ENCODE data around the gene ADAMTSL1. TPM values are rescaled to one million over a fixed set of nuclear protein-coding genes. Genes with fewer than 3 reads are reported as not detected.
A peak's percentile ranks its signal among the peaks of the same experiment; 100 is the strongest.

The ADAMTSL1 gene
- total RNA-seq, 1 donor from 2014 or later: 12.6 TPM

GRCh38 chr9:18909140-18910018, 435.4 kb downstream of the ADAMTSL1 start:
- TF ChIP-seq CTCF (IDR thresholded peaks at IDR 0.05; ENCODE audit: insufficient read depth, low read depth, low read length) (no peak), EZH2 (IDR thresholded peaks at IDR 0.05; ENCODE audit: insufficient read depth, low read length) (no peak)
- Mint-ChIP-seq H3K4me3 (ENCODE audit: unreplicated experiment) (no peak overlapping the region), H3K36me3 (ENCODE audit: low read depth, unreplicated experiment) (no peaks in the 10 kb centered on the region), H3K27me3 (ENCODE audit: low read depth, unreplicated experiment) (no peaks in the 10 kb centered on the region), H3K9me3 (ENCODE audit: unreplicated experiment) (no peaks in the 10 kb centered on the region), H3K27ac (ENCODE audit: unreplicated experiment) (no peak overlapping the region), H3K4me1 (ENCODE audit: low read depth, unreplicated experiment) (peaks cover 32% of the 10 kb centered on the region)
- no peaks in the 10 kb centered on the region for H4K20me1 ChIP-seq (ENCODE audit: insufficient read depth, low read length)
- no peaks in the 10 kb centered on the region for H3K9me3 ChIP-seq (ENCODE audit: insufficient read depth, low read depth, low read length)
- no peaks in the 10 kb centered on the region for H3K79me2 ChIP-seq (ENCODE audit: insufficient read depth, low read length)
- H3K9ac ChIP-seq (ENCODE audit: low read length): no peak overlapping the region
- no peak overlapping the region for H3K27ac ChIP-seq (ENCODE audit: low read depth, low read length)
- no peaks in the 10 kb centered on the region for H3K27me3 ChIP-seq (ENCODE audit: insufficient read depth, low read length)
- DNase-seq (ENCODE audit: low read depth) (no peak), FAIRE-seq (no peak)
- H3K36me3 ChIP-seq (ENCODE audit: insufficient read depth, low read length): peaks cover 11% of the 10 kb centered on the region
- no peak overlapping the region for H2AFZ ChIP-seq (ENCODE audit: low read depth, low read length)
- no peak overlapping the region for H3K4me2 ChIP-seq (ENCODE audit: low read length)
- H3K4me3 ChIP-seq (ENCODE audit: insufficient read depth, low read depth, low read length): no peak overlapping the region
- H3K4me1 ChIP-seq (ENCODE audit: insufficient read depth, low read length): peaks cover 44% of the 10 kb centered on the region

GRCh38 chr9:18910435-18910834, 436.5 kb downstream of the ADAMTSL1 start:
- H3K27me3 ChIP-seq (ENCODE audit: insufficient read depth, low read length): no peaks in the 10 kb centered on the region
- H3K4me2 ChIP-seq (ENCODE audit: low read length): peak overlapping the region; percentile 18
- H3K4me1 ChIP-seq (ENCODE audit: insufficient read depth, low read length): peaks cover 34% of the 10 kb centered on the region
- no peak overlapping the region for H3K27ac ChIP-seq (ENCODE audit: low read depth, low read length)
- H2AFZ ChIP-seq (ENCODE audit: low read depth, low read length): no peak overlapping the region
- DNase-seq (ENCODE audit: low read depth) (peak; percentile 65), FAIRE-seq (no peak)
- TF ChIP-seq EZH2 (IDR thresholded peaks at IDR 0.05; ENCODE audit: insufficient read depth, low read length): no peak
- TF ChIP-seq CTCF (IDR thresholded peaks at IDR 0.05; ENCODE audit: insufficient read depth, low read depth, low read length): no peak
- Mint-ChIP-seq H3K4me3 (ENCODE audit: unreplicated experiment) (no peak overlapping the region), H3K27ac (ENCODE audit: unreplicated experiment) (no peak overlapping the region), H3K27me3 (ENCODE audit: low read depth, unreplicated experiment) (no peaks in the 10 kb centered on the region), H3K36me3 (ENCODE audit: low read depth, unreplicated experiment) (no peaks in the 10 kb centered on the region), H3K4me1 (ENCODE audit: low read depth, unreplicated experiment) (peaks cover 27% of the 10 kb centered on the region), H3K9me3 (ENCODE audit: unreplicated experiment) (no peaks in the 10 kb centered on the region)
- no peaks in the 10 kb centered on the region for H3K79me2 ChIP-seq (ENCODE audit: insufficient read depth, low read length)
- H4K20me1 ChIP-seq (ENCODE audit: insufficient read depth, low read length): no peaks in the 10 kb centered on the region
- peaks cover 11% of the 10 kb centered on the region for H3K36me3 ChIP-seq (ENCODE audit: insufficient read depth, low read length)
- H3K9ac ChIP-seq (ENCODE audit: low read length): no peak overlapping the region
- H3K4me3 ChIP-seq (ENCODE audit: insufficient read depth, low read depth, low read length): no peak overlapping the region
- no peaks in the 10 kb centered on the region for H3K9me3 ChIP-seq (ENCODE audit: insufficient read depth, low read depth, low read length)

GRCh38 chr9:18910916-18911315, 437.0 kb downstream of the ADAMTSL1 start:
- H3K36me3 Mint-ChIP-seq (ENCODE audit: low read depth, unreplicated experiment): no peaks in the 10 kb centered on the region
- peaks cover 22% of the 10 kb centered on the region for H3K4me1 Mint-ChIP-seq (ENCODE audit: low read depth, unreplicated experiment)
- H3K4me3 Mint-ChIP-seq (ENCODE audit: unreplicated experiment): no peak overlapping the region
- no peak overlapping the region for H2AFZ ChIP-seq (ENCODE audit: low read depth, low read length)
- no peak for FAIRE-seq
- peaks cover 29% of the 10 kb centered on the region for H3K4me1 ChIP-seq (ENCODE audit: insufficient read depth, low read length)
- no peaks in the 10 kb centered on the region for H3K27me3 Mint-ChIP-seq (ENCODE audit: low read depth, unreplicated experiment)
- H3K27ac ChIP-seq (ENCODE audit: low read depth, low read length): no peak overlapping the region
- no peaks in the 10 kb centered on the region for H3K9me3 ChIP-seq (ENCODE audit: insufficient read depth, low read depth, low read length)
- no peak overlapping the region for H3K4me3 ChIP-seq (ENCODE audit: insufficient read depth, low read depth, low read length)
- no peak for TF ChIP-seq EZH2 (IDR thresholded peaks at IDR 0.05; ENCODE audit: insufficient read depth, low read length)
- no peak for TF ChIP-seq CTCF (IDR thresholded peaks at IDR 0.05; ENCODE audit: insufficient read depth, low read depth, low read length)
- H3K27ac Mint-ChIP-seq (ENCODE audit: unreplicated experiment): no peak overlapping the region
- H3K36me3 ChIP-seq (ENCODE audit: insufficient read depth, low read length): peaks cover 11% of the 10 kb centered on the region
- no peaks in the 10 kb centered on the region for H3K79me2 ChIP-seq (ENCODE audit: insufficient read depth, low read length)
- H3K9ac ChIP-seq (ENCODE audit: low read length): no peak overlapping the region
- DNase-seq (ENCODE audit: low read depth): no peak
- peak overlapping the region; percentile 18 for H3K4me2 ChIP-seq (ENCODE audit: low read length)
- no peaks in the 10 kb centered on the region for H4K20me1 ChIP-seq (ENCODE audit: insufficient read depth, low read length)
- no peaks in the 10 kb centered on the region for H3K27me3 ChIP-seq (ENCODE audit: insufficient read depth, low read length)
- no peaks in the 10 kb centered on the region for H3K9me3 Mint-ChIP-seq (ENCODE audit: unreplicated experiment)

All from astrocyte (in vitro differentiated cells and primary cell).